Endodermal cell (in vitro differentiated cells): Measurements from ENCODE around the gene ATOH1. TPM values are rescaled to one million over a fixed set of nuclear protein-coding genes. Genes with fewer than 3 reads are reported as not detected.

Source experiments
- DNase-seq: peaks from one replicate; pipeline ENCODE4 v3.0.0-alpha.2; 2017
- H3K27ac ChIP-seq: 2 replicates; pipeline ENCODE4 v1.5.1; 2013; ENCODE audit warnings: mild to moderate bottlenecking, low read depth, low read length, moderate library complexity
- H3K27me3 ChIP-seq: 2 replicates; pipeline ENCODE4 v1.6.1; 2013; ENCODE audit warnings: mild to moderate bottlenecking, low read length, moderate library complexity; ENCODE audit not compliant: insufficient read depth, control insufficient read depth, poor library complexity, severe bottlenecking
- H3K36me3 ChIP-seq: 2 replicates; pipeline ENCODE4 v1.7.0; 2013; ENCODE audit warnings: mild to moderate bottlenecking, low read length, moderate library complexity; ENCODE audit not compliant: control insufficient read depth, insufficient read depth
- H3K4me1 ChIP-seq: one replicate; pipeline ENCODE4 v1.7.0; 2013; ENCODE audit warnings: low read length; ENCODE audit not compliant: control insufficient read depth, insufficient read depth
- H3K4me3 ChIP-seq: 2 replicates; pipeline ENCODE4 v1.5.1; 2013; ENCODE audit warnings: mild to moderate bottlenecking, low read length, moderate library complexity
- H3K9ac ChIP-seq: 2 replicates; pipeline ENCODE4 v1.6.1; 2013; ENCODE audit warnings: mild to moderate bottlenecking, low read length, moderate library complexity; ENCODE audit not compliant: poor library complexity, severe bottlenecking; ENCODE audit errors: extremely low read depth
- H3K9me3 ChIP-seq: 2 replicates; pipeline ENCODE4 v1.6.1; 2013; ENCODE audit warnings: mild to moderate bottlenecking, low read length, moderate library complexity; ENCODE audit not compliant: control insufficient read depth
- H3K27ac Mint-ChIP-seq: 2 replicates; pipeline ENCODE4 v1.8.0; 2020; ENCODE audit warnings: mixed read lengths
- H3K27me3 Mint-ChIP-seq: 2 replicates; pipeline ENCODE4 v1.8.0; 2021; ENCODE audit warnings: mild to moderate bottlenecking, mixed read lengths; ENCODE audit not compliant: insufficient read depth
- H3K36me3 Mint-ChIP-seq: 2 replicates; pipeline ENCODE4 v1.8.0; 2020; ENCODE audit warnings: low read depth, mixed read lengths
- H3K4me1 Mint-ChIP-seq: 2 replicates; pipeline ENCODE4 v1.8.0; 2020; ENCODE audit warnings: mixed read lengths
- H3K4me3 Mint-ChIP-seq: 2 replicates; pipeline ENCODE4 v1.8.0; 2020; ENCODE audit warnings: mild to moderate bottlenecking, moderate library complexity, mixed read lengths
- H3K9me3 Mint-ChIP-seq: 2 replicates; pipeline ENCODE4 v1.8.0; 2020; ENCODE audit warnings: mild to moderate bottlenecking, mixed read lengths
- WGBS, 2 experiments: methylation state at CpG; one replicate each; pipeline versions ENCODE4 v1.1.5 to v1.1.7; 2013; ENCODE audit warnings: missing lambda C conversion rate in 2 of 2, mixed read lengths in 1 of 2; ENCODE audit not compliant: insufficient coverage in 1 of 2, insufficient read length in 1 of 2; 5-methylcytosine and 5-hydroxymethylcytosine counted together
- total RNA-seq, 2 donors: library from RNA; stranded (reverse); fragmentation: NEBNext Ultra II Directional in 1 of 2; extraction: Animal tissue kit (Norgen Biotek cat#: 25700) in 1 of 2; gene quantifications; 2 replicates in 1 of 2; 3 replicates in 1 of 2; pipeline ENCODE4 v1.2.1, GENCODE V29; 2021
- TF ChIP-seq, protein P1 (sequence below): fragments of 200-600 bp; sonication (generic); conservative IDR thresholded peaks from 2 replicates; pipeline ENCODE4 v1.5.0; 2021; ENCODE audit warnings: antibody characterized with exemption, mild to moderate bottlenecking

Gene ATOH1
- total RNA-seq, 2 donors from 2014 or later, result 1.0 to 1.6 TPM

DNA sequence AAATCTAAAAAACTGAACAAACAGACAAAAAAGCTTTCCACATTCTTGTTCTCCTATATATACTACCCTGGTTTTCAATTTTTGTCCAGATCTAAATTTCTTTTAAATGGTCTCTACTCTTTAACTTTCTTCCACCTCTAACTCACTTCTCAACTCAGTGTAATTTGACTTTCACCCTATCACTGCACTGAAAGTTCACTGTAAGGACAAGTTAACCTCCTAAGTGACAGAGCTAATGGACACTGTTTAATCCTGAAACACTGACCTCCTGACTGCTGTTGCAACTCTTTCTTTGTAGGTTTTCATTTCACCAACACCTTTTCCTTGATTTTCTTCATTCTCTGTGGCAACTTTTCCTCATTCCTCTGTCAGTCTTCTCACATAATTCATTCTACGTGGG, 50.0 kb downstream of the ATOH1 start:
- Histone ChIP-seq H3K4me3 (no peak overlapping the region), H3K36me3 (no peaks in the 10 kb centered on the region), H3K9ac (no peak overlapping the region), H3K9me3 (no peaks in the 10 kb centered on the region), H3K27ac (no peak overlapping the region), H3K4me1 (no peaks in the 10 kb centered on the region), H3K27me3 (peaks cover 5% of the 10 kb centered on the region)
- WGBS, 2 experiments, result 89 to 95% methylated on average over 1 of the region's 1 CpG
- H3K27me3 Mint-ChIP-seq, result peaks cover 6% of the 10 kb centered on the region
- H3K9me3 Mint-ChIP-seq, result peaks cover 2% of the 10 kb centered on the region
- no peaks in the 10 kb centered on the region for H3K36me3 Mint-ChIP-seq
- no peaks in the 10 kb centered on the region for H3K4me1 Mint-ChIP-seq
- DNase-seq, result no peak
- TF ChIP-seq, protein P1, sequence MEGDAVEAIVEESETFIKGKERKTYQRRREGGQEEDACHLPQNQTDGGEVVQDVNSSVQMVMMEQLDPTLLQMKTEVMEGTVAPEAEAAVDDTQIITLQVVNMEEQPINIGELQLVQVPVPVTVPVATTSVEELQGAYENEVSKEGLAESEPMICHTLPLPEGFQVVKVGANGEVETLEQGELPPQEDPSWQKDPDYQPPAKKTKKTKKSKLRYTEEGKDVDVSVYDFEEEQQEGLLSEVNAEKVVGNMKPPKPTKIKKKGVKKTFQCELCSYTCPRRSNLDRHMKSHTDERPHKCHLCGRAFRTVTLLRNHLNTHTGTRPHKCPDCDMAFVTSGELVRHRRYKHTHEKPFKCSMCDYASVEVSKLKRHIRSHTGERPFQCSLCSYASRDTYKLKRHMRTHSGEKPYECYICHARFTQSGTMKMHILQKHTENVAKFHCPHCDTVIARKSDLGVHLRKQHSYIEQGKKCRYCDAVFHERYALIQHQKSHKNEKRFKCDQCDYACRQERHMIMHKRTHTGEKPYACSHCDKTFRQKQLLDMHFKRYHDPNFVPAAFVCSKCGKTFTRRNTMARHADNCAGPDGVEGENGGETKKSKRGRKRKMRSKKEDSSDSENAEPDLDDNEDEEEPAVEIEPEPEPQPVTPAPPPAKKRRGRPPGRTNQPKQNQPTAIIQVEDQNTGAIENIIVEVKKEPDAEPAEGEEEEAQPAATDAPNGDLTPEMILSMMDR, result no peak
- no peak overlapping the region for H3K4me3 Mint-ChIP-seq
- H3K27ac Mint-ChIP-seq, result no peak overlapping the region

GRCh38 chr4:93879919-93880318, 51.4 kb downstream of the ATOH1 start:
- Histone ChIP-seq H3K36me3 (no peaks in the 10 kb centered on the region), H3K9ac (no peak overlapping the region), H3K9me3 (no peaks in the 10 kb centered on the region), H3K27me3 (no peaks in the 10 kb centered on the region), H3K27ac (no peak overlapping the region), H3K4me1 (no peaks in the 10 kb centered on the region), H3K4me3 (no peak overlapping the region)
- H3K4me1 Mint-ChIP-seq, result no peaks in the 10 kb centered on the region
- no peaks in the 10 kb centered on the region for H3K36me3 Mint-ChIP-seq
- H3K9me3 Mint-ChIP-seq, result peaks cover 2% of the 10 kb centered on the region
- H3K4me3 Mint-ChIP-seq, result no peak overlapping the region
- no peak for DNase-seq
- 90 to 92% methylated on average over 2 to 4 of the region's 4 CpGs for WGBS, 2 experiments
- no peak overlapping the region for H3K27ac Mint-ChIP-seq
- TF ChIP-seq, protein P1, result no peak
- peaks cover 6% of the 10 kb centered on the region for H3K27me3 Mint-ChIP-seq
